Activated CD4-positive, CD25-positive, alpha-beta regulatory T cell (primary cell): ENCODE results near the gene EXOC6B.
"Not testable (repeated sequence)": the region's sequence is repeated elsewhere in the genome, so short reads cannot be mapped to it uniquely, and the experiment has no call there.

Experiments used
- DNase-seq, 4 experiments: peaks; one replicate each; lab custom pipeline; 2025; lab: John Stamatoyannopoulos, UW

The EXOC6B gene

DNA sequence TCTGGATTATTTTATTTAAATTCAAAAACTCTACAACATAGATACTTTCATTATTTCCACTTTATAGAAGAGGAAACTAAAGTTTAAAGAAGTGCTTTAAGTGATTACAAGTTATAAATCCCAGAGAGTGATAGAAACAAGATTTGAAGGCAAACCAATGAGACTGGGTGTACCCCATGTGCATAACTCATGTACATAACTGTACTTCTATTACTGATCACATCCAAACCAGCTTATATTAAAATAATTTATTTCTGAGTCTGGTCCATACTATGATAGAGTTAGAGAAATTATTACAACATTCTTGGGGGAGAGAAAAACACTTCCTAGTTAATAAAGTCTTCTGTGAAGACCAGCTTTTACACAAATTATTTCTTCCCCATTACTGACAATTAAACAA, 221.4 kb downstream of the EXOC6B start:
- DNase-seq: no peak

DNA sequence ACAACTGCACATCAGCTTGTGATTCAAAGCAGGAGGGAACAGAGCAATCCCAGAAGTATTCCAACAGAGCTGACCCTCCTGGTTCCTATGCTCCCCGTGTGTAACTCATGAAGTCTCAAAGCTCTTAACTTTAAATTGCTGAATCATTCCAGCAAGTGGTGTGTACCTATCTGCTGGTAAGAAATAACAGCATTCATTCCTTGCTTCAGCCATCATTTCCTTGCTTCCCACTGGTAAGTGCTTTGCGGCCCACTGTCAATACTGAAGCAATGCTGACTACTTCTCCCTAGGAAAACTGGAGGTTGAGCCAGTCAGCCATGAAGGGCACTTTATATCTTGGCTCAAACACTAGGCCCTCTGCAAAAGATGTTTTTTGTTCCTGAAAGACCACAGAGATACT, 222.4 kb downstream of the EXOC6B start:
- DNase-seq: no peak

DNA sequence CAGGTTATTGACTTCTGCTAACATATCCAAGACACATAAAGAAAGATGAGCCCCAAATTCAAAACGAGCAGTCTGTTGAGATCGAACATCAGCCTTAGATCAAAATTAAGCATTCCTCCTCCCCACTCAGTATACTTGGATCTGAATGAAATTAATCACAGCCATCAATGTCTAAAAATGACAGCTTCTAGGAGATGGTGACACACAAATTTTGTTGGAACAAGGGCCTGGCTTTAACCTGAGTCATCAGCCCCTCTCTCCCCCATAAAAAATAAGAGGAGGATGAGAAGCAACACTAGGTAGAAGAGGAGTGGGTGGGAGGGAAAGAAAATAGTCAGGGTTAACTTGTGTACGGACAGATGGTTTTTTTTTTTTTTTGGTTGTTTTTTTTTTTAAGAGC, 223.1 kb downstream of the EXOC6B start:
- no peak for DNase-seq

DNA sequence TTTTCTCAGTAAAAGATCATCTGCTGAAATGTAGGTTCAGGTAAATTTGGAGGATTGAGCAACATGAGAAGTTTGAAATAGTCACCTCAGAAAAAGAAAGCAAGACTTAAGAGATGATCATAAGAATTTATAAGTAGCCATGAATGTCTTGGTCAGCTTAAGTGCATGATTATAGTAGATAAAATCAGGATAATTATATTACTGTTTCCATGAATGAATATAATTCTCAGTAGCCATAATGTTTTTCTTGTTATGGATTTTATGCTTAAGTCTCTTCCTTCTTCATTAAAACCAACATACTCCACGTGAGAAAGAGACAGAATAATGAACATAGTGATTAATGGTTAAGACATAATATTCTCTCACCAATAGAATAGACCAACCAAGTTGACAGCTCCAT, 223.7 kb downstream of the EXOC6B start:
- no peak for DNase-seq

DNA sequence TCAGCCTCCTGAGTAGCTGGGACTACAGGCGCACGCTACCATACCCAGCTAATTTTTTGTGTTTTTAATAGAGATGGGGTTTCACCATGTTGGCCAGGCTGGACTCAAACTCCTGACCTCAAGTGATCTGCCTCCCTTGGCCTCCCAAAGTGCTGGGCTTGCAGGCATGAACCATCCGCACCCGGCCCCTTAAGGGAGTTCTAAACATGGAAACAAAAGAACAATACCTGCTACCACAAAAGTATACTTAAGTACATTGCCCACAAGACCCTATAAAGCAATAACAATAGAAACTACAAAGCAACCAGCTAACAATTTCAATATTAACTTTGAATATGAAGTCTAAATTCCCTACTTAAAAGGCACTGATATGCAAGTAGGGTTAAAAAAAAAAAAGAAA, 242.0 kb downstream of the EXOC6B start:
- DNase-seq: not testable (repeated sequence)

DNA sequence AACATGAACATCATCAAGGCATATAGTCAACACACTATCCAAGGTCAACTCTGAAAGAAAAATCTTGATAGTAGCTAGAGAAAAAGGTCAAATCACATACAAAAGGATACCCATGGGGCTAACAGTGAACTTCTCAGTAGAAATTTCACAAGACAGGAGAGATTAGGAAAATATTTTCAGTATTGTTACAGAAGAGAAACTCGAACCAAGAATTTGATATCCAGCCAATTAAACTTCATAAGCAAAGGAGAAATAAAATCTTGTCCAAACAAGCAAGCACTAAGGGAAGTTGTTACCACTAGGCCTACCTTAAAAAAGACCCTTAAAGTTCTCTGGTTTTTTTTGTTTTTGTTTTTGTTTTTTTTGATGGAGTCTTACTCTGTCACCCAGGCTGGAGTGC, 242.5 kb downstream of the EXOC6B start:
- no peak for DNase-seq

DNA sequence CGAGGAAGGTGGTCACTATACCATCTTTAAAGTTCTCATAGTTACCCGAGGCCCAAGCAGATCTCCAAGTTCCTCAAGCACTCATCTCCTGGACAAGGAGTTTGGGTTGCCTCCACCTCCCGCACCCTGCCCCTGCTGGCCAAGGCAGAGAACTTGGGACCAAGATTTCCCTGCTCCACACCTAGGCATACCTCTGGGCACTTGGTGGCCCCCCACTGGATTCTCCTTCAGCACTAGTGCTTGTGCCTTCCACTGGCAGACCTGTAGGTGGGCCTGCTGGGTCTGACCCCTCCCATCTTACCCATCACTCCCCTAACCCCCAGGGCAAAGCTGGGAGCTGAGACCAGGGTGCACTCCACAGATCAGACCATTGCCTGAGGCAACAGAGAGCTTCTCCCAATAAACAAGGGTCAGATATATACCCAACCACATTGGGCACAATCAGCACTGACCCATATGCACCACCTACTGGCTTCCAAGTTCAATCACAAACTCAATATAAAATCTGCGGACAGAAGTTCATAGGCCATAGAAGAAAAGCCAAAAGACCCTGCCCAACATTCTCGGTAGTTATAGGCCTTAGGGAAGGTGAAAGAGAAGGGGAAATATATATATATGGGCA, 244.2 kb downstream of the EXOC6B start:
- DNase-seq: no peak

DNA sequence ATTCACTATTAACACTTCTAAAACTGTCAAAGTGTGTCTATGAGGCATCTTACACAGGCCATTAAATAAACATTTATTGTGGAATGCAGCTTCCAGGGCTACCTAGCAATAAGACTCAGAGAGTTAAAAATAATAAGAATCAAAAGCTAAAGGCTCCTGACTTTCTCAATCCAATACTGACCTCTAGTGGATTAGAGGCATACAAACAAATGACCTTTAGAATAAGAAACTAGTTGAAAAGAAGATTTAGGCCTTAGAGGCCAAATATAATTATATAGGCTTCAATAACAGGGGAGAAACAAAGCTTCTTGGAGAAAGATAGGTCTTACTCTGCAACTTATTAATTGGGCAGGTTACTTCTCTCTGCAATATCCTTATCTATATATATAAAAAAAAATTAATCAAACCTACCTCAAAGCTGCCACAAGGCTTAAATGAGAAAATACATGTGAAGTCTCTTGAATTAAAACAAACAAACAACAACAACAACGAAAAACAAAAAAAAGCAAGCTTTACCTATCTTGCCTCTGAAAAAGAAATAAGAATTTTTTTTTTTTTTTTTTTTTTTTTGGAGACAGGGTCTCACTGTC, 246.1 kb downstream of the EXOC6B start:
- DNase-seq: no peak

DNA sequence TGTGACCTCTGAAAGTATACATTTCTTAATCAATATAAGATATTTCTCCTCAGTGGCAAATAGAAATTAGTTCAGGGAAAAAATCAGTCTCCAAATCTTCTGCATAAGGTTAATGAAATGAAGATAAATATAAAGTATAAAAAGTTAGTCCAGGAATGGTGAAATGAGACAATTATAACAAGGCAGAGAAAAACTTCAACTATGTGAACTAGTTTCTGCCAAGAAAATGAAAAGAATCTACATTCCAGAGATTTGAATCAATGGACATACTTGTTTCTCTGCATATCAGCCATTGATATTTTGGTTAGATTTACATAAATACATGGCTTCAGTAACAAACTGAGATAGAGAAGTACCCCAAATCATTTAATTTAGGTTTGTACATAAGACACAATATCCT, 249.0 kb downstream of the EXOC6B start:
- no peak for DNase-seq

DNA sequence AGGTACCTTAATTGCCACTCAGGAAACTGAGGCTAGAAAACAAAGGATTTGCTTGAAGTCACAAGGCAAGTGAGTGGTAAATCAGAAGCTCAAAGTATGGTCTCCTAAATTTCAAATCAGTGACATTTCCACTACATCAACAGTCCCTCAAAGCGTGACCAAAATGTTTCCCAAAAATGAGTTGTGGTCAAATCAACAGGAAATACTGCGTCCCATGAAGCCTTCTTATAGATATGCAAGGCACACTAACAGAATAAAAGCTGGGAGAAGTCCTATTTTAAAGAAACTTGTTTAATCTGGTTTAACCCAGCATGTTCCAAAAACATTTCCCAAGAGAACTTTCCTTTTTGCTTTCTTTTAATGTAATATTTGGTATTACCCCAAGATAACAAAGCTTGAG, 249.4 kb downstream of the EXOC6B start:
- no peak for DNase-seq

DNA sequence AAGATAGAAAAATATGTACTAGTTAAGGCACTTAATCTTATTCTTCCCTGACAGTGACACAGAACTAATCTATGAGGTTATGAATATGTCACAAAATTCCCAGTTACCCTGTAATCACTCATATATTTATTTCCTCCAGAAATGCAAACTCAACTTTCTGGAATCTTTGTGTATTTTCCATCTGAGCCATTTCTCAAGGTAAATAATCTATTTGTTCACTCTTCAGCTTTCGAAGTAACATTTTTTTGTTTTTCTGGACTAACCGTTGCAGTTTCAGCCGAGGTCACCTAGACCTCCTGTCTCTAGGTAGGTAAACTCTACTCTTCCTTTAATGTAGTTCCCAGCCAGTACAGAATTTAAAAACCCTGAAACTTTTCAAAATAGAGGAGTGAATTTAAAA, 250.9 kb downstream of the EXOC6B start:
- no peak for DNase-seq

DNA sequence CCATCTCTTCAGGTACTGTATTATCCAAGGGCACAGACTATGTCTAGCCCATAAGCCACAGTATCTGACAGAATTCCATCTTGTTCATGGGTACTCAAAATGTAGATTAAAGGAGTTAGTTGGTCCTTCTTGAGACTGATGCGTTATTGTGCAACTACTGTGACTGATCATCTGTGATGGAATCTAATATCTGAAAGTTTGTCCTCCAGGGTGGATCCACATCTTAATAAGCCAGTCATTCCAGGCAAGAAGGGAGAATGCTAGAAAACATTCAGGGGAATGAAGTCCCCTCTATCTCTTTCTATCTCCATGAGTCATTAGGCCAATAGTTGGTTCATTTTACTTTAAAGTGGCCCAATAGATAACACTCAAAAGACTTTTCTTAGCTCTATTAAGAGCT, 252.6 kb downstream of the EXOC6B start:
- DNase-seq: no peak

DNA sequence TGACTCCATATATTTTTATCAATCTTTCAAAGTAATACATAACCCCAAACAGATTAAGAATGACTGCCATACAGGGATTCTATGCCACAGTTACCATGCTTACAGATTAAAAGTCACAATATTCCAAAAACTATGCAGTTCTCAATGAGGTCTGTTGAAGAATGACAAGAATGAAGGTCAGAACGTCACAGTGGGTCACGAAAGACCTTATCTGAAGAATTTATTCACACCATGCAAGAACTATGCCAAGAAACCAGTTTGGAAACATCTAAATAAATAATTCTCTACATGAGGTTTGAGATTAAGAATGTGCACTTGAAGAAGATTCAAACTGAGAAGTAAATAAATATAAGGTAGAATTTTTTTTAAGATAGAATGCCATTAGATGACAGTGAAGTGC, 253.3 kb downstream of the EXOC6B start:
- DNase-seq: no peak

DNA sequence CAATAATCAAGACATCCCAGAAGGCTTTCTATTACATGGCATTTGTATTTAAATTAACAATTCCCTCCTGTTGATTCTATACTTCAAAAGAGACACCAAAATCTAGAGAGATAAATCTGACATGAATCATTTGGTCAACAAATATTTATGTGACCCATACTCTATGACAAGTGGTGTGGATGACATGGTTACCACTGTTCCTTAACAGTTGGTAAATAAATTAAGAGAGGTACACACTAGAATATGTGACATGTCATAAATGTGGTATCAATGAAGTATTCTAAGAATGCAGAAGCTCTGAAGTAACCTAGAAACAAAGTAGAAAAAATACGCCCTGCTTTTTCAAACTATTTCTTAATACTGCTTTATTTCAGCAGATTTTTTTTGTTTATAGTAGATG, 255.4 kb downstream of the EXOC6B start:
- DNase-seq: no peak

DNA sequence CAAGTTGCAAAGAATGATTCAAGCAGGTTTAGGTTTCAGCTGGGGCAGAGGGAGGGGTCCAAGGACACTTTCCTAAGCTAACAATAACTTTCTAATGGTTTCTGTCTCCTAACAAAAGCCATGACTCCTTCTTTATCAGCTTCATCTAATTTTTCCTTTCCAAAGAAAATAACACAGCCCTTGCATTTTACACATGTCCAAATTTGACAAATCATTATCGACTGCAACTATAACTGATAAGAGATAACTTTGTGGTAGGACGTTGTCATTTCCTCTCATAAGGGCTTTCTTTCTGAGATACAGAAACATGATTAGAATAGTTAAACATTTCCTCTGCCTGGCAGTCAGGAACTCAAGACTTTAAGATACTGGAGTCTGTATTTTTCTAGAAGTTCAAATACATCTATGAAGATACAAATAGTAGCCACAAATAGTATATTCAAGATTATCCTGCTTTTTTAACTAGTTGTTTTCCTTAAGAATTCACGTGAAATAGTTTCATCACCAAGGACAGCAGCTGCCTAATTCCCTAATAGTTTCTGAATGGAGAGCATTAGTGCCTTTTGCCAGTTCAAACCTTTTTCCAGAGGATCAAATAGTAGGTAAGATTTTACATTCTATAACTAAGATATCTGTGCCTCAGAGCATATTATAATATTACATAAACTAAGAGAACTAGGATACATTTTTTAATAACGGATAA, 263.2 kb downstream of the EXOC6B start:
- no peak for DNase-seq

DNA sequence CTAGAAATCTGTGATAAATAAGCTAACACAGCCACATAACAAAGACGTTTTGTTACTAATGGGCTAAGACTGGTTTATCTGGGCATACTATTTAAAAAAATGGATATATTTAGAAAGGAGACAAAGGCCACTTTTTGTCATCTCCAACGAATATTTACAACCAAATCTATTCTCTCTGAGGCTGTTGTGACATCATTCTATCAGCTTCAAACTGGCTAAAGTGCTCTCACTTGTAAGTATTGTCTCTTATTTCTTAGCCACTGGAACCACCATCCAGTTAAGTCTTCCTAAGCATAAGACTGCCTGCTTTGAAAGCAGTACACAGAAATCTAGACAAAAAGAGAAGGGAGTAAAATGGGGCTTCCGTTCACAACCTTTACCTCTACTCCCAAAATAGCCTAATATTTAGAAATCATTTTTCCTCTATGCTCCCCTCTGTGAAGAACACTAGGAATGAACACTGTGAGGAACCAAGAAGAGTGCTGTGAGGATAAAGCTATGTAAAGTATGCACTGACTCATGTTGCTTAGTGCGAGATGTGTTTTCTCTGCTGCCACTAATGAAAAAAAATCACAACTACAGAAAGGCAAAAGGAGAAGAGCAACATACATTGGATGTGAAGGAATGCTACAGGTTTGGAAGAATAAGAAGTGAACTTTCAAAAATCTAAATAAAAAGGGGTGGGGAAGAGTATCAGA, 264.1 kb downstream of the EXOC6B start:
- DNase-seq: no peak

DNA sequence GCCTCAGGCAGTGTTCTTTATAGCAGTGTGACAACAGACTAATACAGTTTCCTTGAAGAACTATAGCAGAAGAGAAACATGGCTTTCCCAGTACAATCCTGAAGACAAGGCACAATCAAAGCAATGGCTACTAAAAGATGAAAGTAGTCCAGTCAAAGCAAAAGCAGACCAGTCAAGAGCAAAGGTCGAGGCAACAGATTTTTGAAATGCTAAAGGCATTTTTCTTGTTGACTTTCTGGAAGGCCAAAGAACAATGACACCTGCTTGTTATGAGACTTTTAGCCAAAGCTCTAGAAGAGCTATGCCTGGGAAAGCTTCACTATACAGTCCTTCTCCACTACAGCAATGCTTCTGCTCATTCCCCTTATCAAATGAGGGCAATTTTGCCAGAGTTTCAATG, 269.9 kb downstream of the EXOC6B start:
- no peak for DNase-seq

DNA sequence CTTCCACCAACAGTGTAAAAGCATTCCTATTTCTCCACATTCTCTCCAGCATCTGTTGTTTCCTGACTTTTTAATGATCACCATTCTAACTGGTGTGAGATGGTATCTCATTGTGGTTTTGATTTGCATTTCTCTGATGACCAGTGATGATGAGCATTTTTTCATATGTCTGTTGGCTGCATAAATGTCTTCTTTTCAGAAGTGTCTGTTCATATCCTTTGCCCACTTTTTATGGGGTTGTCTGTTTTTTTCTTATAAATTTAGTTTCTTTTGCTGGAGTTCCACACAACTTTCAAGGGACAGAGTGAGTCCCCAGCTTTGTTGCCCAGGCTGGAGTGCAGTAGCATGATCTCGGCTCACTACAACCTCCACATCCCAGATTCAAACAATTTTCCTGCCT, 270.5 kb downstream of the EXOC6B start:
- DNase-seq: not testable (repeated sequence)

DNA sequence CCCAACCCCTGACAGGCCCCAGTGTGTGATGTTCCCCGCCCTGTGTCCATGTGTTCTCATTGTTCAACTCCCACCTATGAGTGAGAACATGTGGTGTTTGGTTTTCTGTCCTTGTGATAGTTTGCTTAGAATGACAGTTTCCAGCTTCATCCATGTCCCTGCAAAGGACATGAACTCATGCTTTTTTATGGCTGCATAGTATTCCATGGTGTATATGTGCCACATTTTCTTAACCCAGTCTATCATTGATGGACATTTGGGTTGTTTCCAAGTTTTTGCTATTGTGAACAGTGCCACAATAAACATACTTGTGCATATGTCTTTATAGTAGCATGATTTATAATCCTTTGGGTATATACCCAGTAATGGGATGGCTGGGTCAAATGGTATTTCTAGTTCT, 270.9 kb downstream of the EXOC6B start:
- DNase-seq: not testable (repeated sequence)

DNA sequence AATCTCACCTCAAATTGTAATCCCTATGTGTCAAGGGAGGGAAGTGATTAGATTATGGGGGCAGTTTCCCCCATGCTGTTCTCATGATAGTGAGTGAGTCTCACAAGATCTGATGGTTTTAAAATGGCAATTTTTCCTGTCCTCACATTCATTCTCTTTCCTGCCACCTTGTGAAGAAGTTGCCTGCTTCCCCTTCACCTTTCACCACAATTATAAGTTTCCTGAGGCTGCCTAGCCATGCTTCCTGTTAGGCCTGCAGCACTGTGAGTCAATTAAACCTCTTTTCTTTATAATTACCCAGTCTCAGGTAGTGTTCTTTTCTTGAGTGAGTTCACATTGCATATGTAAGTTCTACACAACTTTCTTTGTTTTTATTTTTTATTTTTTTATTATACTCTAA, 271.5 kb downstream of the EXOC6B start:
- DNase-seq: no peak

DNA sequence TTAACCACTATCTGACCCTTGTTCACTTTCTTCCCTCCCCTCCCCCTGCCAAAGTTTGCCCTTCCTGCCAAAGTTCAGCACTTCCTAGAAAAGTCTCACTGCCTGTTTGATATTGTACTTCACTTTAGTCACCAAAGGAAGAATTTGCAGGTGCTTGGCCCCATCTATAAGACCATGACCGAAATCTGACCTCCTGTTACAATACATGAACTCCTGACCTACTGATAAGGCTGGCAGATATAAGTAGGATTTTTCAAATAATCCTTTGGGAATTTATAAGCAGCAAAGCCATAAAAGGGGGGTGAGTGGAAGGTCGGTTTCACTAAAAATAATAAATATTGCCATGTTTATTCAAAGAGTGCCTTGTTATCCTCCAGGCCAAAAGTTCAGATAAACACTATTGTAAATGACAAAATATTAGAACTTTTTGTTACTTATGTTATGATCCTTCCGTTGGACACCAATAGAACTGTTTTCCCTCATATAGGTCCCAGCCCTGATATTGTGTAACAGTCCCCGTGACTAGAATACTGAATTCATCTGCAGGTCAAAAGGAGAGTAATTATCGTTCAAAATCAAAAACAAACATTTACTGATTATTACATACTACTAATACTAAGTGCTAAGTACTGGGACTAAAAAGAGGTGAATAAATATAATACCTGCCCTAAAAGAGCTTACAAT, 277.6 kb downstream of the EXOC6B start:
- no peak for DNase-seq

DNA sequence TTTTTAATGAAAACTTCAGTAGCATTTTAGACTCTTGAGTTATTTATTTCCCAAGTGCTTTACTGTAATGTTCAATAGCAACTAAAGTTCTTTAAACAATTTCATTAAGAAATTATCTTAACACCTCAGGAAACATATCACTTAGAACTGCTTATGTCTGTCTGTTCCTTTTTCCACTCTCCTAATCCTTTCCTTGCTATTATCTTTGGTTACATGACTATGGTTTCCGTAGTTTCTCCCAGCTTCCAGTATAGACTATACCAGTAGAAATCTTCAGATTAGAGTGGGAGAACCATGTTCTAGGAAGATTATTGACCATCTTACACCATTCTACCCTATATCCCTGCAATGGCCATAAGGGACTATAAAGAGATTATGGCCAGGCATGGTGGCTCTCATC, 280.0 kb downstream of the EXOC6B start:
- DNase-seq: no peak

DNA sequence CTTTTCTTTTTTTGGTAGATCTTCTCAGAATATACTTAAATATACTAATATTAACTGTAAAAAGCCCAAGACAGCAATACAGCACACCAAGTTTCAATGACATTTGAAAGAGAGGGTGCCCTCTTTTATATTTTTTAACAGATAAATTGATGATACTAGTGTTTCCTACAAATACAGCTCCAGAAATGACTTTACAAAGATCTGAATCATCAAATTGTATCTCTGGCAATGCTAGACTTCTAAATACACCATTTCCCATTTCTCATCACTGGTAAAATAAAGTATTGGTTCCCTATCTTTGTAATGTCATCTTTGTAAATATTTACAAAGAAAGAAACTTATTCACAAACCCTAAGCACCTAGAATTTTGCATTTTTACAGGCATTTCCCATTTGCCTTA, 281.3 kb downstream of the EXOC6B start:
- no peak for DNase-seq
